ENCODE results near the gene MFRP.
A peak's percentile ranks its signal among the peaks of the same experiment; 100 is the strongest.

Gene MFRP

GRCh38 chr11:119336744-119337469 is 9.6 kb downstream of the MFRP start:
- DNase-seq = no peak

GRCh38 chr11:119335655-119336543 is 10.6 kb downstream of the MFRP start:
- DNase-seq = no peak

- no peak for DNase-seq
Measured at GRCh38 chr11:119335091-119335654, 11.3 kb downstream of the MFRP start.

- DNase-seq = peak; percentile 99
Measured at GRCh38 chr11:119334174-119334930, 12.2 kb downstream of the MFRP start, which contains the start of gene RNF26. TSS of gene RNF26 (plus strand) at chr11:119334527. CDS start at chr11:119335123, 596 bp downstream.

- no peak for DNase-seq
Measured at GRCh38 chr11:119332111-119332765, 14.3 kb downstream of the MFRP start.

GRCh38 chr11:119330237-119330636 is 16.3 kb downstream of the MFRP start:
- no peak for DNase-seq

GRCh38 chr11:119329320-119329719 is 17.2 kb downstream of the MFRP start:
- DNase-seq = no peak

- DNase-seq = no peak
Measured at GRCh38 chr11:119324189-119324588, 22.3 kb downstream of the MFRP start.

GRCh38 chr11:119323532-119324033 is 22.9 kb downstream of the MFRP start:
- DNase-seq = peak; percentile 88

- no peak for DNase-seq
Measured at GRCh38 chr11:119322921-119323531, 23.5 kb downstream of the MFRP start.

- DNase-seq = no peak
Measured at GRCh38 chr11:119322360-119322739, 24.2 kb downstream of the MFRP start.

GRCh38 chr11:119320776-119321524 is 25.6 kb downstream of the MFRP start:
- peak; percentile 88 for DNase-seq

GRCh38 chr11:119320240-119320775 is 26.2 kb downstream of the MFRP start:
- peak; percentile 81 for DNase-seq

GRCh38 chr11:119319700-119320239 is 26.7 kb downstream of the MFRP start:
- no peak for DNase-seq

- DNase-seq = no peak
Measured at GRCh38 chr11:119319136-119319699, 27.3 kb downstream of the MFRP start.

GRCh38 chr11:119318240-119319135 is 28.0 kb downstream of the MFRP start:
- peak; percentile 96 for DNase-seq

- no peak for DNase-seq
Measured at GRCh38 chr11:119317592-119318239, 28.8 kb downstream of the MFRP start.
